Measurements from ENCODE around the gene LRIG1.

GRCh38 chr3:66470285-66470684, 30.5 kb downstream of the LRIG1 start:
- TF ChIP-seq CTCF (IDR thresholded peaks at IDR 0.05), result no peak
- TF ChIP-seq REST (IDR thresholded peaks at IDR 0.05; ENCODE audit: insufficient read depth in 1 of 2, low read depth in 2 of 2, low read length in 1 of 2), result no peak
- TF ChIP-seq POLR2AphosphoS5 (IDR thresholded peaks at IDR 0.05; ENCODE audit: low read depth, low read length), result no peak
- no peak for TF ChIP-seq SIN3A (IDR thresholded peaks at IDR 0.05; ENCODE audit: borderline replicate concordance, insufficient read depth, low read depth, low read length)

Data from Panc1 (cell line).